ENCODE data around the gene OCA2. TPM values are rescaled to one million over a fixed set of nuclear protein-coding genes. Genes with fewer than 3 reads are reported as not detected.

The OCA2 gene
- polyA plus RNA-seq, 3 donors, result not detected

- no peak overlapping the region for H3K4me3 ChIP-seq (replicated peaks in 1 of 3; ENCODE audit: low read depth in 2 of 3, low read length in 3 of 3)
- no peak for DNase-seq
- H4K20me1 ChIP-seq (ENCODE audit: insufficient read depth, low read length), result no peaks in the 10 kb centered on the region
- H3K4me1 Mint-ChIP-seq, result no peaks in the 10 kb centered on the region
- no peaks in the 10 kb centered on the region for H3K36me3 ChIP-seq (replicated peaks in 1 of 2; ENCODE audit: control insufficient read depth in 1 of 2, insufficient read depth in 2 of 2, low read length in 2 of 2)
- no peaks in the 10 kb centered on the region for H3K27me3 Mint-ChIP-seq (ENCODE audit: low read depth in 3 of 3)
- no peak overlapping the region for H3K4me2 ChIP-seq (replicated peaks; ENCODE audit: extremely low read depth, low read length, poor library complexity, severe bottlenecking)
- no peaks in the 10 kb centered on the region for H3K27me3 ChIP-seq (ENCODE audit: control insufficient read depth in 2 of 2, insufficient read depth in 2 of 2, low read length in 2 of 2)
- H2AFZ ChIP-seq (ENCODE audit: insufficient read depth, low read depth, low read length, poor library complexity, severe bottlenecking), result no peak overlapping the region
- WGBS (ENCODE audit: insufficient coverage), result 83% methylated on average over 2 of the region's 3 CpGs
- no peak overlapping the region for H3K27ac Mint-ChIP-seq
- H3K4me1 ChIP-seq (ENCODE audit: control insufficient read depth in 1 of 2, insufficient read depth in 2 of 2, low read length in 2 of 2), result no peaks in the 10 kb centered on the region
- H3K9me3 Mint-ChIP-seq, result peaks cover 15 to 27% (median 17%) of the 10 kb centered on the region in 7 donors
- intact Hi-C loops (cut with micrococcal nuclease), result no loop called here
- no peak for TF ChIP-seq CTCF (IDR thresholded peaks at IDR 0.05)
- H3K36me3 Mint-ChIP-seq, result no peaks in the 10 kb centered on the region
- no peaks in the 10 kb centered on the region for H3K79me2 ChIP-seq (ENCODE audit: insufficient read depth, low read length)
- H3K27ac ChIP-seq (ENCODE audit: low read depth in 1 of 2, low read length in 2 of 2), result no peak overlapping the region
- no peak overlapping the region for H3K4me3 Mint-ChIP-seq
- H3K9ac ChIP-seq (ENCODE audit: insufficient read depth, low read length, poor library complexity, severe bottlenecking), result no peak overlapping the region
- peaks cover 29 to 40% of the 10 kb centered on the region in 2 donors for H3K9me3 ChIP-seq (replicated peaks in 1 of 2; ENCODE audit: control insufficient read depth in 1 of 2, insufficient read depth in 1 of 2, low read length in 2 of 2)
Observed at GRCh38 chr15:27762471-27762870, 336.6 kb downstream of the OCA2 start.

- Histone ChIP-seq H2AFZ (ENCODE audit: insufficient read depth, low read depth, low read length, poor library complexity, severe bottlenecking) (no peak overlapping the region), H3K4me1 (ENCODE audit: control insufficient read depth in 1 of 2, insufficient read depth in 2 of 2, low read length in 2 of 2) (no peaks in the 10 kb centered on the region), H3K4me3 (replicated peaks in 1 of 3; ENCODE audit: low read depth in 2 of 3, low read length in 3 of 3) (no peak overlapping the region), H4K20me1 (ENCODE audit: insufficient read depth, low read length) (no peaks in the 10 kb centered on the region), H3K79me2 (ENCODE audit: insufficient read depth, low read length) (no peaks in the 10 kb centered on the region), H3K27me3 (ENCODE audit: control insufficient read depth in 2 of 2, insufficient read depth in 2 of 2, low read length in 2 of 2) (no peaks in the 10 kb centered on the region), H3K9me3 (replicated peaks in 1 of 2; ENCODE audit: control insufficient read depth in 1 of 2, insufficient read depth in 1 of 2, low read length in 2 of 2) (peaks cover 37 to 42% of the 10 kb centered on the region in 2 donors), H3K36me3 (replicated peaks in 1 of 2; ENCODE audit: control insufficient read depth in 1 of 2, insufficient read depth in 2 of 2, low read length in 2 of 2) (no peaks in the 10 kb centered on the region), H3K27ac (ENCODE audit: low read depth in 1 of 2, low read length in 2 of 2) (no peak overlapping the region), H3K4me2 (replicated peaks; ENCODE audit: extremely low read depth, low read length, poor library complexity, severe bottlenecking) (no peak overlapping the region), H3K9ac (ENCODE audit: insufficient read depth, low read length, poor library complexity, severe bottlenecking) (no peak overlapping the region)
- no CpG with 5 or more reads among the region's 1 CpG for WGBS (ENCODE audit: insufficient coverage)
- no peak overlapping the region for H3K27ac Mint-ChIP-seq
- no peak for DNase-seq
- no peaks in the 10 kb centered on the region for H3K36me3 Mint-ChIP-seq
- intact Hi-C loops (cut with micrococcal nuclease), result no loop called here
- H3K27me3 Mint-ChIP-seq (ENCODE audit: low read depth in 3 of 3), result peaks cover 0 to 5% (median 0%) of the 10 kb centered on the region in 3 donors
- no peak overlapping the region for H3K4me3 Mint-ChIP-seq
- no peaks in the 10 kb centered on the region for H3K4me1 Mint-ChIP-seq
- H3K9me3 Mint-ChIP-seq, result peaks cover 2 to 26% (median 15%) of the 10 kb centered on the region in 7 donors
- no peak for TF ChIP-seq CTCF (IDR thresholded peaks at IDR 0.05)
Observed at GRCh38 chr15:27757052-27757451, 342.1 kb downstream of the OCA2 start.
